Adrenal gland (tissue), 5 donors: Measurements from ENCODE around the gene ADAM15.

Experiments
- POLR2A ChIP-seq, 2 donors: fragments of 450-650 bp; IDR thresholded peaks; one replicate each; pipeline ENCODE4 v1.6.1; 2017; ENCODE audit warnings: antibody characterized with exemption in 2 of 2, mild to moderate bottlenecking in 2 of 2, moderate library complexity in 1 of 2
- TF ChIP-seq, protein P1 (sequence below), 6 experiments: fragments of 450-650 bp in 4 of 6; fragments of 200-600 bp in 2 of 6; sonication (generic) in 1 of 6; IDR thresholded peaks; 1 replicate in 5 of 6; 2 replicates in 1 of 6; pipeline versions ENCODE4 v1.5.1 to v1.8.0; 2016 to 2021; ENCODE audit warnings: antibody characterized with exemption in 6 of 6, mild to moderate bottlenecking in 2 of 6, moderate library complexity in 1 of 6
- donor health status: DM: no; HTN: no; CAD: no.

GRCh38 chr1:155037851-155038441 is 13.2 kb upstream of the ADAM15 start:
- TF ChIP-seq, protein P1, sequence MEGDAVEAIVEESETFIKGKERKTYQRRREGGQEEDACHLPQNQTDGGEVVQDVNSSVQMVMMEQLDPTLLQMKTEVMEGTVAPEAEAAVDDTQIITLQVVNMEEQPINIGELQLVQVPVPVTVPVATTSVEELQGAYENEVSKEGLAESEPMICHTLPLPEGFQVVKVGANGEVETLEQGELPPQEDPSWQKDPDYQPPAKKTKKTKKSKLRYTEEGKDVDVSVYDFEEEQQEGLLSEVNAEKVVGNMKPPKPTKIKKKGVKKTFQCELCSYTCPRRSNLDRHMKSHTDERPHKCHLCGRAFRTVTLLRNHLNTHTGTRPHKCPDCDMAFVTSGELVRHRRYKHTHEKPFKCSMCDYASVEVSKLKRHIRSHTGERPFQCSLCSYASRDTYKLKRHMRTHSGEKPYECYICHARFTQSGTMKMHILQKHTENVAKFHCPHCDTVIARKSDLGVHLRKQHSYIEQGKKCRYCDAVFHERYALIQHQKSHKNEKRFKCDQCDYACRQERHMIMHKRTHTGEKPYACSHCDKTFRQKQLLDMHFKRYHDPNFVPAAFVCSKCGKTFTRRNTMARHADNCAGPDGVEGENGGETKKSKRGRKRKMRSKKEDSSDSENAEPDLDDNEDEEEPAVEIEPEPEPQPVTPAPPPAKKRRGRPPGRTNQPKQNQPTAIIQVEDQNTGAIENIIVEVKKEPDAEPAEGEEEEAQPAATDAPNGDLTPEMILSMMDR (IDR thresholded peaks at IDR 0.05) = no peak
- TF ChIP-seq POLR2A (IDR thresholded peaks at IDR 0.05) = no peak
